NCI-H2227 (cell line): ENCODE measurements around the gene SLC24A3.
"Not testable (repeated sequence)": the region's sequence is repeated elsewhere in the genome, so short reads cannot be mapped to it uniquely, and the experiment has no call there.

Experiments used
- DNase-seq: peaks from one replicate; lab custom pipeline; 2025; ENCODE audit not compliant: unreplicated experiment; lab: John Stamatoyannopoulos, UW

The SLC24A3 gene

GRCh38 chr20:19660808-19661378, 448.5 kb downstream of the SLC24A3 start:
- no peak for DNase-seq

GRCh38 chr20:19661717-19662636, 449.5 kb downstream of the SLC24A3 start:
- peak; percentile 85 for DNase-seq

- DNase-seq, result no peak
Measured at GRCh38 chr20:19662637-19662995, 450.2 kb downstream of the SLC24A3 start.

GRCh38 chr20:19668418-19668817, 456.0 kb downstream of the SLC24A3 start:
- no peak for DNase-seq

- no peak for DNase-seq
Measured at GRCh38 chr20:19670829-19671228, 458.4 kb downstream of the SLC24A3 start.

- DNase-seq, result no peak
Measured at GRCh38 chr20:19671374-19671773, 458.9 kb downstream of the SLC24A3 start.

- DNase-seq, result no peak
Measured at GRCh38 chr20:19672498-19672897, 460.1 kb downstream of the SLC24A3 start.

- no peak for DNase-seq
Measured at GRCh38 chr20:19673575-19673974, 461.1 kb downstream of the SLC24A3 start.

GRCh38 chr20:19676202-19676601, 463.8 kb downstream of the SLC24A3 start:
- DNase-seq, result no peak

GRCh38 chr20:19677336-19677735, 464.9 kb downstream of the SLC24A3 start:
- no peak for DNase-seq

GRCh38 chr20:19678591-19678990, 466.1 kb downstream of the SLC24A3 start:
- not testable (repeated sequence) for DNase-seq

GRCh38 chr20:19679900-19680495, 467.6 kb downstream of the SLC24A3 start:
- no peak for DNase-seq

- no peak for DNase-seq
Measured at GRCh38 chr20:19682249-19682648, 469.8 kb downstream of the SLC24A3 start.

- no peak for DNase-seq
Measured at GRCh38 chr20:19683188-19683587, 470.7 kb downstream of the SLC24A3 start.

- DNase-seq, result no peak
Measured at GRCh38 chr20:19683822-19684221, 471.4 kb downstream of the SLC24A3 start.

GRCh38 chr20:19688031-19688806, 475.8 kb downstream of the SLC24A3 start:
- no peak for DNase-seq

- DNase-seq, result no peak
Measured at GRCh38 chr20:19690462-19690861, 478.0 kb downstream of the SLC24A3 start.

GRCh38 chr20:19691125-19691524, 478.7 kb downstream of the SLC24A3 start:
- no peak for DNase-seq

GRCh38 chr20:19692100-19692499, 479.7 kb downstream of the SLC24A3 start:
- no peak for DNase-seq

GRCh38 chr20:19692685-19693119, 480.3 kb downstream of the SLC24A3 start:
- DNase-seq, result peak; percentile 72

GRCh38 chr20:19693508-19693907, 481.1 kb downstream of the SLC24A3 start:
- no peak for DNase-seq
